GM12875 (cell line): ENCODE measurements around the gene LAMC1.

Experiments
- H3K4me3 ChIP-seq: one replicate; pipeline ENCODE4 v1.5.1; 2011; ENCODE audit warnings: low read depth, low read length, control low read depth
- TF ChIP-seq, protein P1 (sequence below): IDR thresholded peaks from 2 replicates; pipeline ENCODE4 v1.5.1; 2011; ENCODE audit warnings: low read depth, mild to moderate bottlenecking, control low read depth, inconsistent platforms, low read length, moderate library complexity, borderline replicate concordance; ENCODE audit not compliant: insufficient read depth

Gene LAMC1

DNA sequence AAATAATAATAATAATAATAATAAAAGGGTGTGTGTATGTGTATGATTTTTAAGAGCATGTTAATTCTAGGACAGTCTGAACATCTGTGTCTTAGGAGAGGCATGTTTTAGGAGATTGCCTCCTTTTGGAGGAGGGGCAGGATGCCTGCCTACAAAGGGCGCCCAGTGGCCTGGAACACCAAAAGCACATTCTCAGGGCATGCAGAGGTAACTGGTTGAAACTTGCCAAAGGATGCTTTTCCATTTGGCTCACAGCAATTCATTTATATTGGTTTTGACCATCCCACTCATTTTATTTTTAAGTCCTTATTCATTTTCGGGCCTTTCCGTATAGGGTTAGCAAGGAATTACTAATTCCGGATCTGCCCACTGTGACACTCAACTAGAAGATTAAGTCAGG is 141.7 kb downstream of the LAMC1 start:
- H3K4me3 ChIP-seq: no peak overlapping the region

DNA sequence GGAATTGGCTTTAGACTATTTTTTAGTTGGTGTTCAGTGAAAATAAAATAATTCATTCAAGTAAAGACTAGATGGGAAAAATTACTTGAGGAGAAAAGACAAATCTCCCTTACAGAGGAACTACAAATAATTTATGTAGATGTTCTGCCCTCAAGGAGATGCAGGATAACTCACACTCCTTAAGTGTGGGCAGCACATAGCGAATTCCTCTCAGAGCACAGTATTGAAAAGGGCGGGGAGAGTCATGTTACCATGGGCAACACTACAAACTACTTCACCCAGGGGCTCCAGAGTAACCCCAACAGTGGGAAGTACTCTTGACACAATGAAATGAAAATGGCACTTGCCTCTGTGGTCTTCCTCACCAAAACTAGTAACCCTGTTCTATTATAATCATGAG is 142.2 kb downstream of the LAMC1 start:
- H3K4me3 ChIP-seq: no peak overlapping the region
- TF ChIP-seq, protein P1, sequence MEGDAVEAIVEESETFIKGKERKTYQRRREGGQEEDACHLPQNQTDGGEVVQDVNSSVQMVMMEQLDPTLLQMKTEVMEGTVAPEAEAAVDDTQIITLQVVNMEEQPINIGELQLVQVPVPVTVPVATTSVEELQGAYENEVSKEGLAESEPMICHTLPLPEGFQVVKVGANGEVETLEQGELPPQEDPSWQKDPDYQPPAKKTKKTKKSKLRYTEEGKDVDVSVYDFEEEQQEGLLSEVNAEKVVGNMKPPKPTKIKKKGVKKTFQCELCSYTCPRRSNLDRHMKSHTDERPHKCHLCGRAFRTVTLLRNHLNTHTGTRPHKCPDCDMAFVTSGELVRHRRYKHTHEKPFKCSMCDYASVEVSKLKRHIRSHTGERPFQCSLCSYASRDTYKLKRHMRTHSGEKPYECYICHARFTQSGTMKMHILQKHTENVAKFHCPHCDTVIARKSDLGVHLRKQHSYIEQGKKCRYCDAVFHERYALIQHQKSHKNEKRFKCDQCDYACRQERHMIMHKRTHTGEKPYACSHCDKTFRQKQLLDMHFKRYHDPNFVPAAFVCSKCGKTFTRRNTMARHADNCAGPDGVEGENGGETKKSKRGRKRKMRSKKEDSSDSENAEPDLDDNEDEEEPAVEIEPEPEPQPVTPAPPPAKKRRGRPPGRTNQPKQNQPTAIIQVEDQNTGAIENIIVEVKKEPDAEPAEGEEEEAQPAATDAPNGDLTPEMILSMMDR: no peak

More for the DNA sequence above, 141.7 kb downstream of the LAMC1 start:
- TF ChIP-seq, protein P1: no peak

DNA sequence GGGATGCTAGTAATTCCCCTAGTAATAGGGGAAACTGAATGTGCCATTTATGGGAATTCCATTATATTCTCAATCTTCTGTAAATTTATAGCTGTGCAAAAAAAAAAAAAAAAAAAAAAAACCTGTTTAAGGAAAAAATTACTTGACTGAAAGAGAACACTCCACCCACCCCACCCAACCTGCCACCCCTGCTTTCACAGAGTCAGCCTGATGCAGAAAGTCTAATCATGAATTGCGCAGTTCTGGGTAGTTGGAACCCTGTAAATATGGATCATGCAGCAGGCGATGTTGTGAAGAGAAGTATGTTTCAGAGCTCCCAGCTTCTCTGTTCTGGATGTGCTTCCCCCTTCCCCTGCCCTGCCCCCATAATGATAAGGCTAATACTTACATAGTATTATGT is 143.2 kb downstream of the LAMC1 start:
- H3K4me3 ChIP-seq: no peak overlapping the region
- TF ChIP-seq, protein P1: no peak

DNA sequence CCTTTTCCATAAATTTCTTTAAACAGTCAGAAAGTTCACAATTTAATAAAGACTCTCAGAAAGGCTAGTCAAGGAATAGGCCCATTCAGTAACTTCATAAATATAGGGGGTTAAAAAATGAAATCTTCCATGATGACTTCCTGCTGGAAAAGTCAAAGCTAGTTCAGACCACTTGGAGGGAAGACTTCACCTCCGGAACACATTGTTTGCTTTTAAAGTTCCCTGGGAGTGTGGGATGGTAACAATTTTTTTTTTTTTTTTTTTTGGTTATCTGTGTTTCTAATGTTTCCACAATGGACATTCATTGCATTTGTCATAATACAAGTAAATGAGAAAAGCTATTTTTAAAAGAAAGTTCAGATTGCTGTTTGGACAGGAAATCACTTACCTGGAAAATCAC is 144.5 kb downstream of the LAMC1 start:
- no peak overlapping the region for H3K4me3 ChIP-seq
- TF ChIP-seq, protein P1: no peak

DNA sequence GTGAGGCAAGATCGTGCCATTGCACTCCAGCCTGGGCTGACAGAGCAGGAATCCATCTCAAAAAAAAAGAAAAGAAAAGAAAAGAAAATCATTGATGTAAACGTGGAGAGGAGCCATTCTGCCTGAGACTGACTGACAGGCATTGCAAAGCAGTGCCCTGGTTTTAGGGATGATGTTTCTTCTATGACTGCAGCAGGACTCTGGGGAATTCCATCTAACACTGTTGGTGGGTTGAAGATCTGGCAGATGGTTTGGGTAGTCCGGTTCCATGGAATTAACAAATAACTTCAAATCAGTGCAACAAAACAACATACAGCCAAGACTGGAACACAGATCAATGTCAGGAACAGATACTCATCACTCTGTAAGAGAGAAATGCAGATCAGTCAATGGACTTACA is 145.1 kb downstream of the LAMC1 start:
- no peak overlapping the region for H3K4me3 ChIP-seq
- TF ChIP-seq, protein P1: no peak

DNA sequence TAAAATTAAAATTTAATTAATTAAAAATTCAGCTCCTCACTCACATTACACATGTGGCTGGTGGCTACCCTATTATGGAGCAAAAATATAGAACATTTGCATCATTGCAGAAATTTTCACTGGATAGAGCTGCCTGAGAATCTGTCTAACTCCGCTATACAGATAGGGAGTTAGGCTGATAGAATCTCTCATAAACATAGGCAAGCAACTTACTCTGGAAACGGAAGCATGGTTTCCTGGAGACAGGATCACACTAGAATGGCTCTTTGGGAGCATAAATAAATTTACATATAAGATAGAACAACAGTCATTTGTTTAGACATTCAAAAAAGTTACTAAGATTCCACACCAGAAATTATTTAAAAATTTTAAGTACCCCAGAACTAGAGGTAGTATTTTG is 150.6 kb downstream of the LAMC1 start:
- no peak overlapping the region for H3K4me3 ChIP-seq
- TF ChIP-seq, protein P1: no peak

DNA sequence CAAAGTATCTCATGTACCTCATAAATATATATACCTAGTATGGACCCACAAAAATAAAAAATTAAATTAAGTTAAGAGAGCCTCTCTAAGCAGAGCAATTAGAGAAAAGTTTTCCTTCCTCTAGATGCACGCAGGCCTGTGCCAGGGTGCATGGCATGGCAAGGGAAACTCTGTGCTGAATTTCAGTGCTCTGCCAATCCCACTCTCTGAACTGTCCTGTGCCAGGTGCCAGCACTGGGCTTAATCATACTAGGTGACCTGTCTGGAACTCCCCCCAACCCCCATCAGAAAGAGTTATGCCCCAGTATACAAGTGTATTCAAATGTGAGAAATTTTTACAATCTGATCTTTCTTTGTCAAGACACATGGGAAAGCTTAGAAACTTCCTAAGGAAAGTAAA is 152.4 kb downstream of the LAMC1 start:
- no peak overlapping the region for H3K4me3 ChIP-seq
- TF ChIP-seq, protein P1: no peak
